CD4-positive, alpha-beta T cell treated with Interleukin-1 beta for 1 hour (primary cell): ENCODE measurements around the gene DLG4.

Experiments
- DNase-seq, 2 donors: peaks; one replicate each; pipeline ENCODE4 v3.0.0-alpha.2; 2020 to 2022

The DLG4 gene

GRCh38 chr17:7219812-7220592, at the start of gene DLG4, which contains the start of gene ACADVL:
DLG4 (minus strand) TSS chr17:7219836.
ACADVL (plus strand) TSS chr17:7219938; CDS start chr17:7219985, 47 bp downstream.
- DNase-seq, result peak; percentile 78 to 79

- DNase-seq, result no peak
These were observed 47.1 kb upstream of the DLG4 start for GRCh38 chr17:7266784-7267183.

DNA sequence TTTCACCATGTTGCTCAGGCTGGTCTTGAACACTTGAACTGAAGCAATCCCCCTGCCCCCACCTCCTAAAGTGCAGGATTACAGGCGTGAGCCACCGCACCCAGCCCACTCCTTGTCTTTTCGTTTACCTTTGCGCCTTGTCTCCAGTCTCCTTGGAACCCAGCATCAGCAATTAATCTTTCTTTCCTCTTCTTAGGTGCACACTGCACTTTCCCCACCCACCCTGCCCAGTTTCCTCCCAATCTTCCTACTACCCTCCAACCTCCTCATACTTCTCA, 44.1 kb upstream of the DLG4 start:
- DNase-seq, result no peak

- no peak for DNase-seq
These were observed 43.5 kb upstream of the DLG4 start for GRCh38 chr17:7262935-7263800.

DNA sequence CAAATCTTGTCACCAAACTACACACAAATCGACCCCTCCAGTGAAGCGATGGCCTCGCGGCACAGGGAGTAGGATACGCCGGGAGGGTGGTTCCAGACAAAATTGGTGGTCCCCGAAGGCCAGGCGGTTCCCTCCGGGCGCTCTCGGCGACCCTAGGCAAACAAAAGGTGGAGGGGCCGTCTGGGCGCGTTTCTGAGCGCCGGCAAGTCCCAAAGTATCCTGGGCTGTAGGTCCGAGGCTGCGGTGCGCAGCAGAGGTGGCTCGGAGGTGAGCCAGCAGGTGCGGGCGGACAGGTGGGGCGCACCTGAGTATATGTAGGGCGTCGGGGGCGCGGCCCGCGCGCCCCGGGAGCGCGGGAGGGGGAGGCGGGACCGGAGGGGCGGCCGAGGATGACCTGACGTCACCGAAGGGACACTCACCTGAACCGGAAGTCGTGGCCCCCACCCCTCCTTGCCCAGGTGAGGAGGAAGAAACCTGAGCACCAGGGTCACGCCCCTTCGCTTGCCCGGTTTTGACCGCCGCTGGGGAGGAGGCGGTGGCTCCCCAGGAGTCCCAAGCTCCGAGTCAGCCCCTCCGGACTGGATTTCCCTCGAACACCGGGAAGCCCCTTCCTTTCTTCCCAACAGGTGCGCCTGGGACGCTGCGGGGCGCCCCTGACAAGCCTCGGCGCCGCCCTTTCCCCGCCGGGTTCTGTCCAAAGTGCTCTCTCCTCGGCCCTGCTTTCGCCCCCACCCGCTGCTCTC, 42.7 kb upstream of the DLG4 start, which contains the start of gene CLDN7:
CLDN7 (minus strand) TSS at position 287 of the 743 bp plus-strand sequence. CDS start 435 bp downstream, outside the sequence.
- DNase-seq, result no peak

DNA sequence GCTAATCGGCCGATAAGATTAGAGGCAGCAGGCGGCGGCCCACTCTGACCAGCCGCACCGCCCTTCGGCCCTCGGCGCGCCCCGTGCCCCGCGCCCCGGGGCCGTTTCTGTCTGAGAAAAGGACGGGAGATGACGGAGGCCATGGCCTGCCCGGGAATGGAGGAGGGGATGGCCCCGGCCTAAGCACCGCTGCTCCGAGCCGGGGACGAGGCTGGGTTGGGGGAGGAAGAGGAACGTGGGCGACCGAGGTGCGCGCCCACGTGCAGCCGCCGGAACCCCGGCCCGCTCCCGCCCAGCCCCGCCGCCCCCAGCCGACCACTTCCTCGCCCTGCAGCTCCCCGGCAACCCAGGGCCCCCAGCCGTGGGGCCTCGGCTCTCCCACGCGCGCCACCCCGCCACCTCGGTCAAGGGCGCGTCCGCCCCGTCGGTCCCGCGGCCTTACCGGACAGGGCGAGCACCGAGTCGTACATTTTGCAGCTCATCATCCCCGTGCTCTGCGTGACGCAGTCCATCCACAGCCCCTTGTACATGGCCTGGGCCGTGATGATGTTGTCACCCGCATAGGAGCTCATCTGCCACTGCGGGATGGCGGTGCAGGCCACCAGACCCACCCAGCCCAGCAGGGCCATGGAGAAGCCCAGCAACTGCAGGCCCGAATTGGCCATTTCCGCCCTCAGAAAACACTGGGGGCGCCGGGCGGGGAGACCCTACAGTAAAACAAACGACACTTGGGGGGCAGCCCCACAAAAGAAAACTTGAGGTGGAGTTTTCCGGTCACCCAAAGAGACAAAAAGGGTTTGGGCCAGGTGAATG, 41.9 kb upstream of the DLG4 start:
- DNase-seq, result peak in 1 of 2 donors; percentile 32

- DNase-seq, result peak in 1 of 2 donors; percentile 36
These were observed 41.2 kb upstream of the DLG4 start for GRCh38 chr17:7260651-7261378.

- no peak for DNase-seq
These were observed 40.5 kb upstream of the DLG4 start for GRCh38 chr17:7260151-7260550.

- no peak for DNase-seq
These were observed 39.9 kb upstream of the DLG4 start for GRCh38 chr17:7259555-7259889.

DNA sequence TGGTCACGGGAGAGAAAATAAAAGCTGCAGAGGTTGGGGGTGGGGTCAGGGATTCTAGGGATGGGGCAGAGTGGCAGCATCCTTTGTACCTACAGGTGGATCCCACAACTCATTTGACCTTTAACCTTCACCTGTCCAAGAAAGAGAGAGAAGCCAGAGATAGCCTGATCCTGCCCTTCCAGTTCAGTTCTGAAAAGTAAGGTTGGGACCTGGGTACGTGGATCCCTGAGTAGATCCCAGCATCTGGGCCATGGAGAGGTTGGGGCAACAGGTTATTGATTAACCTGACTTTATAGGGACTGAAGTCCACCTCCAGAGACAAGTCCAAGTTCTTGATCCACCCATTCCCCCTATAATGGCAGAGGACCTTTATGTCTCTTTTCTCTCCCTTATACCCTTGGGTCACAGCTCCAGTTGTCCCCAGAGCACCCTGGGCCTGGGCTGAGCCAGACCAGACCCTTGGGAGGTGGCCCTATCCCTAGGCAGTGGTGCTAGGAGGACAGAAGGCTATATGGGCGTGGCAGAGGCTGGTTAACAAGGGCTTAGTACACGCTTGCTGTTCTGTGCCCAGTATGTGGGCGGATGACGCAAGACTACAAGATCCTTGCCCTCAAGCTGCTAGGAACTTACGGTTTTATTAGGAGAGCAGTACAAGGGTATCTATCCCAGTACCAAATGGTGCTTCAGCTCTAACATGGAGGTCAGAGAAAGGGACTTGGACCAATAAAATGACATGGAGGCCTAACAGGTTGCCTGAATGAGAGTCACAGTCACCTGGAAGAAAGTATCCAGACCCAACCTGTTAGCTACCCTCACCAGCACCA, 39.3 kb upstream of the DLG4 start:
- no peak for DNase-seq

GRCh38 chr17:7256766-7257456, 37.3 kb upstream of the DLG4 start:
- DNase-seq, result no peak

- DNase-seq, result no peak
These were observed 34.9 kb upstream of the DLG4 start for GRCh38 chr17:7254511-7254910.

- no peak for DNase-seq
These were observed 33.4 kb upstream of the DLG4 start for GRCh38 chr17:7253082-7253481.

GRCh38 chr17:7252176-7253043, 32.8 kb upstream of the DLG4 start, which contains the start of gene ELP5:
ELP5 (plus strand) TSS chr17:7252215; CDS start chr17:7252551, 336 bp downstream.
- peak; percentile 89 to 91 for DNase-seq

GRCh38 chr17:7251661-7252175, 32.1 kb upstream of the DLG4 start, which contains the start of gene CTDNEP1:
CTDNEP1 (minus strand) TSS chr17:7251734; CDS start chr17:7251296, 438 bp downstream.
- DNase-seq, result peak; percentile 99

DNA sequence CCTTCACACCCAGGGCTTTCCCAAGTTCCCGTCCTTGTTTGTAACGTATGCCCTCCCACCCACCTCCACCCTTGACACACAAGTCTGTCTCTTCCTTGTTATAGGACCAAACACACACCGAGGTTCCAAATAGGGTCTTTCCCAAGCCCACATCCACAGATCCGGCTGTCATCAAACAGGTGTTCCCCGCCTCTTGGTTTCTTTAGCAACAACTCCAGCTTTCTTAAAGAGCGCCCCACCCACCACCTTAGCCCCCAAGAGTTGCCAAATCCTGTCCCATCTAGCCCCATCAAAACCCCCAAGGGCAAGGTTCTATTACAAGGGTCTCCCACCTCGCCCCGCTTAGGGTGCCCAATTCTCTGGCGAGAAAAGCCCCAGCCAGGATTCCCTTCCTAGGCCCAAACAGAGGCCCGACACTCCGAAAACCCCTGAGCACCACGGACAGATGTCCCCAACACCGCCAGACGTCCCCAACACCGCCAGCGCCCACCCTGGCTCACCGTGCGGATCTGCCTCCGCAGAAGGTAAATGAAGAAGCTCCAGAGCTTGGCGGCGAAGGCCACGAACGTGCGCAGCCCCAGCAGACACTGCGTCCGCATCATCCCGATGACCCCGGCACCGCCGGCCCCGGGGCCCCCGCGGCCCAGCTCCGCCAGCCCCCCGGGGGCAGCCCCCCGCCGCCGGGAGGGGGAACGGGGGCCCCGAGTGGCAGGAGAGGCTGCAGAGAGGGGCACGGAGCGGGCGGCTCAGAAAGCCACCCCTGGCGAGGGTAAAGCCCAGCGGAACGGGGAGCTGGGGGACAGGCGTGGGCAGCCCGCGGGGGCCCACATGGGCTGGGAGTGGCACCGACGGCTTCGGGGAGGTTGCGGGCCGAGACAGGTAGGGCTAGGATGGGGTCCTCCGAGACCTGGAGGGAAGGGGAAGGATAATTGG, 31.3 kb upstream of the DLG4 start:
- peak; percentile 68 to 74 for DNase-seq

DNA sequence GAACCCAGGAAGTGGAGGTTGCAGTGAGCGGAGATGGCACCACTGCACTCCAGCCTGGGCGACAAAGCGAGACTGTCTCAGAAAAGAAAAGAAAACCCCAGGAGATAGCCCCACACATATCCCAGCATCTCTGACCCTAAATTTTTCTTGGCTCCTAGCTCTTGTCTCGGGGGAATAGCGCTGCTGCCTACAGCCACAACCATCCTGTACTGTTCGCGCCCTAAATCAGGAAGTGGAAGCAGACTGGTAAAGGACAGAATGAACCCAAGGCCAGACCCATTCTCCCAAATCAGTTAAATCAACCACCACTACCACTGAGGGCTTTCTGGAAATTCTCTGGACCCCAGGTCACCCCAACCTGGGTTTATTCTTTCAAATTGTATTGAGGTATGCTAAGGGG, 30.2 kb upstream of the DLG4 start:
- DNase-seq, result no peak
